ENCODE data around the gene HEXA.

The HEXA gene

DNA sequence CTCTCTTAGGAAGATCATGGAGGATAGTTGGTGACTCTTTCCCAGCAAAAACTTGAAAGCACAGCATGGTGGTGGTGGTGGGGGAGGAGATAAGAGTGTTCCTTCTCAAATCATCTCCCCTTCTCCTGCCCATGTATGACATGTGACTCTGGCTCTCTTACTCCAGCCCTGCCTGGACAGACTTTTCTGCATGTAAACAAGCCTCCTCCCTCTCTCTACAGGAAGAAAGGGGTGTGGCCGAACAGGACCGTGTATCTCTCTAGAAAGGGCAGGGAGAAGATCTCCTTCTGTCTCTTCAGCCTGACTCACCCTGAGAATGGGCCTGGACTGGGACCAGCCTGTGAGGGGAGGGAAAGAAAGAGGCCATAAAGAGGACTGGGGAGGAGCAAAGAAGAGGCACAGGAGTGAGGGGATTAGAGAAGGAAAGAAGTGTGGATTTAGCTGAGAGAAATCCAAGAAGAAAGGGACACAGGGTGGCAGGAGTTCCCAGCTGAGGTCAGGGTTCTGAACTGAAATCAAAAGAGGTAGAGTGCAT is 57.3 kb downstream of the HEXA start:
- DNase-seq, result peak; percentile 7

DNA sequence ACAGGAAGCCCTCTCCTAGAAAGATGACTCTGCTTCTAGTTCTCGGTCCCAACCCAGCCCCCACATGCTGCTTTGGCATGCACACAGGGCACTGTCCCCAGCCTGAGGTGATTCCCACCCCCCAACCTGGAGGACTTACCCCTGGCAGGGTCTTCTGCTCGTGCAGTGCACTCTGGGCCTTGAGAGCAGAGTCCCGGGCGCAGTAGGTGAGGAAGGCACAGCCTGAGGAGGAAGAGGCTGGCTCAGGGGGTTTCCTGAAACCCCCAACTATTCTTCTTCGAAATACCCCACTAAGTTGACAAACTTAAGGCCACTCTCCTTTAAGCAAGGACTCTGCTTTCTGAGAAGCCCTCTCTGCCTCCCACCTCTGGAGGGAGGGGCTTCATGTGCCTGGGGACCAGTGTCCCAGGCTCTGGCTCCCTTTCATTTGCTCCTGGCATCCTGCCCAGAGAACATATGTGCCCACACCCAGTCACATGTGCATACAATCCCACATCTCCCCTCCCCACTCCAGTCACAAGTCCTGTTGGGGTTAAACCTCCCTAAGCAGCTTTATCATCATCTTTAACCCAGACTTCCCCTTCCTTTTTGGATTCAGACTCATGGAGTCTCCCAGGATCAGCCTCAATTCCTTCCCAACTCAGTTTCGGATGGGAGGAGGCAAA is 60.0 kb downstream of the HEXA start:
- no peak for DNase-seq

DNA sequence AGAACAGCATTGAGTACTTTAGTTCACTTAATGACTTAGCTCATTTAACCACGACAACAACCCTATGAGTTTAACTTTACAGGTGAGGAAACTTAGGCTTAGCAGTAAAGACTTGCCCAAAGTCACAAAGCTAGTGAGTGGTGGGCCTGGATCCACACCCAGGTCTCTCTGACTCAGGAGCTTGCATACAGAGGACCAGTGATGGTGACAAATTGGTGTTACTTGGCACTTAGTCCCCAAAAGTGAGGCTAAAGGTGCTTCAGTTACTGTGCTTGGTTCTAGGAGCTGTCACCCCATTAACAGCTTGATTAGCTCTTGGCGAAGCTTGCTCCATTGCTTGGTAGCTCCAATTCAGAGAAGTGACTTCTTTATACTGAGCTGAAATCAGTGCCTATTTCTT is 61.9 kb downstream of the HEXA start:
- no peak for DNase-seq

- no peak for DNase-seq
Measured at GRCh38 chr15:72313448-72313840, 62.4 kb downstream of the HEXA start.

DNA sequence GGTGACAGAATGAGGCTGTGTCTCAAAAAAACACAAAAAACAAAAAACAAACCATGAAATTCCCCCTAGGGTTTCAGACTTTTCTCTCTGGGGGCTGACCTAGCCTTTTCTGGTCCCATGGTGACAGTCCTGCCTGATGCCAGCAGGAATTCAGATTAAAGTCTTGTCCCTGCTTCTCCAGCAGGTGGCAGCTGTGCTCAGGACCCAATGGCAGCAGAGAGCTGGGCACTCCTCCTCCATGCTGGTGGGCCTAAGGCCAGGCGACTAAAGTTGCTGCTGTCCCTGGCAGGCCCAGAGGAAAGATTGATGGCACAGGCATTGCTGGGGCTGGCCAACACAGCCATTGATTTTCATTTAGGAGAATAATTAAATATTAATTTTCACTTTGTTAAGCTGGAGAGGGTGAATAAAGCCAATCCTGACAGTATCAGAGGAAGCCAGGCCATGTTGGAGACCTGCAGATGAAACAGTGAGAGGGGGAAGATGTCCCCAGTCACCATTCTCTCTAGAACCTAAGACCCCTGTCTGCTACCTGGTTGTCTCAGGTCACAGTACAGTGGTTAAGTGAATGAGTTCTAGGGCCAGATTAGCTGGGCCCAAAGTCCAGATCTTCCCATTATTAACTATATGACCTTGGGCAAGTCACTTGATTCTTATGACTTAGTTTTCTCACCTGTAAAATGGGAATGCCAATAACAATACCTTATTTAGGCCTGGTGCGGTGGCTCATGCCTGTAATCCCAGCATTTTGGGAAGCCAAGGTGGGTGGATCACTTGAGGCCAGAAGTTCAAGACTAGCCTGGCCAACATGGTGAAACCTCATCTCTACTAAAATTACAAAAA is 63.0 kb downstream of the HEXA start:
- peak; percentile 66 for DNase-seq

GRCh38 chr15:72307026-72307425 is 68.8 kb downstream of the HEXA start:
- no peak for DNase-seq

GRCh38 chr15:72306211-72306785 is 69.5 kb downstream of the HEXA start:
- DNase-seq, result peak; percentile 81

DNA sequence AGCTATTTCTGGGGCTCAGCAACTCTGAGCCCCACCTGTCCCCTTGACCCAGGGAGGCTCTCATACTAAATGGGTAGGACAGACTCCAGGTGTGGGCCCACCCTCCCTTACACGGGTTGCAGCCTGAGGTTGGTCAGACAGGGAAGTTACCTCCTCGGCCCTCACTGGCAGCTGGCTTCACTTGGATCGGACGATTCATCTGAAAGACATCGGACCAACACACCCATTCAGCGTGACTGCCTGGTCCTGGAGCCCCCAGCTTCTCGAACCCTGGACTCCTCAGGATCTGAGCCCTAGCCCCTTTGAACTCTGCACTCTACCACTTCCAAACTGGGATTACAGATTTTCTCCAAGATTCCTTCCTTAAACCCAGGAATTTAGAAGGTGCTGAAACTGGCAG is 71.2 kb downstream of the HEXA start:
- DNase-seq, result no peak

GRCh38 chr15:72302955-72303354 is 72.9 kb downstream of the HEXA start:
- DNase-seq, result no peak

Measured in CD4-positive, alpha-beta T cell treated with Interleukin-21 for 1 hour (primary cell).